ENCODE measurements around the gene SANBR. TPM values are rescaled to one million over a fixed set of nuclear protein-coding genes. Genes with fewer than 3 reads are reported as not detected.

The SANBR gene
- total and polyA plus RNA-seq, 2 of the 4 experiments (the other 2 are of a cell fraction), result 3.3 to 3.8 TPM

DNA sequence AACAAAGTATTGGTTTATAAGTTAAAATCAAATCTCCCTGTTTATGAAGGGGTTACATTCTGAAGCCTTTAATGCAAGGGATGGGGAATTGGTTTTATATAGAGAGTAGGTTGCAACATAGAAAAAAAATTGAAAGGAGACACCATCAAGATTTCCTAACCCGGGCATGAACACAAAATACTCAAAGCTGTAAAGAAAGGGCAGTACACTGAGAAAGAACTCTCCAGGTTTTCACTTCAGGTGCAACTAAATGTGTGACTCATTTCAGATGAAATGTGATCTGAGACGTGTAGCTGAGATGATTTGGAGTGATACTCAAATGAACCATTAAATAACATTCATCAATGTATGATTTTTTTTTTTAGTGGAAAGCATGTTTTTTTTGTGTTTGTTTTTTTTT lies 43.6 kb downstream of the SANBR start:
- Histone ChIP-seq H3K27ac (ENCODE audit: insufficient read depth, low read length) (no peak overlapping the region), H4K5ac (ENCODE audit: low read depth, low read length) (no peak overlapping the region), H3K79me1 (ENCODE audit: low read depth in 1 of 2, low read length in 2 of 2) (no peaks in the 10 kb centered on the region), H3K14ac (replicated peaks; ENCODE audit: low read depth, low read length) (no peak overlapping the region), H3K4me1 (ENCODE audit: control insufficient read depth, insufficient read depth, low read length) (no peaks in the 10 kb centered on the region), H3K27me3 (ENCODE audit: control insufficient read depth, insufficient read depth, low read length) (no peaks in the 10 kb centered on the region), H4K8ac (ENCODE audit: low read depth in 2 of 2, low read length in 2 of 2) (no peak overlapping the region), H3K56ac (ENCODE audit: extremely low read depth, insufficient read depth, low read length) (no peak overlapping the region), H2AFZ (replicated peaks; ENCODE audit: low read length, poor library complexity) (no peak overlapping the region), H3K18ac (ENCODE audit: low read depth, low read length) (no peak overlapping the region), H2BK20ac (ENCODE audit: low read depth, low read length) (no peak overlapping the region), H3K9me3 (ENCODE audit: control insufficient read depth, insufficient read depth, low read length) (no peaks in the 10 kb centered on the region), H4K20me1 (ENCODE audit: insufficient read depth, low read length) (no peaks in the 10 kb centered on the region), H3K4ac (ENCODE audit: low read depth, low read length) (no peak overlapping the region), H2BK15ac (ENCODE audit: low read depth, low read length) (no peak overlapping the region), H2BK120ac (ENCODE audit: low read depth, low read length) (no peak overlapping the region), H3K9me1 (ENCODE audit: insufficient read depth, low read length) (no peaks in the 10 kb centered on the region), H3K36me3 (ENCODE audit: control insufficient read depth, insufficient read depth, low read length) (peaks cover 7% of the 10 kb centered on the region; the same call in 1 of the 2 replicates), H3K4me3 (ENCODE audit: insufficient read depth, low read depth, low read length) (no peak overlapping the region), H3K4me2 (ENCODE audit: low read depth, low read length) (no peak overlapping the region), H2AK5ac (ENCODE audit: low read depth, low read length) (no peak overlapping the region), H4K91ac (ENCODE audit: insufficient read depth, low read depth, low read length) (no peak overlapping the region), H3K23ac (ENCODE audit: low read depth, low read length) (no peak overlapping the region), H3K9ac (ENCODE audit: low read depth, low read length) (no peak overlapping the region), H2AK9ac (replicated peaks; ENCODE audit: low read depth, low read length, poor library complexity) (no peak overlapping the region), H2BK5ac (ENCODE audit: low read depth, low read length, poor library complexity, severe bottlenecking) (no peak overlapping the region)
- in situ Hi-C loops (cut with MboI; ENCODE audit: low sequenced_read_pairs) (no loop called here), intact Hi-C loops (cut with micrococcal nuclease) (no loop called here), dilution Hi-C loops (cut with HindIII; ENCODE audit: low sequenced_read_pairs, unreplicated experiment) (no loop called here)
- BruUV-seq (replicated peaks), result no TSS peak
- CTCF ChIA-PET, result no interaction called here
- DNase-seq (no peak), ATAC-seq (ENCODE audit: low read depth) (no peak)
- POLR2A ChIA-PET (ENCODE audit: unreplicated experiment), result interaction anchor here (0.5 kb wide), 1 partner anchor 28 kb away, joined by 13 read pairs; no protein-coding TSS in a partner anchor
- TF ChIP-seq FOS (IDR thresholded peaks at IDR 0.05; ENCODE audit: low read depth, low read length) (no peak), MAZ (IDR thresholded peaks at IDR 0.05; ENCODE audit: borderline replicate concordance, low read depth, low read length) (no peak), RCOR1 (IDR thresholded peaks at IDR 0.05; ENCODE audit: insufficient replicate concordance, low read length) (no peak), NFE2L2 (IDR thresholded peaks at IDR 0.05; ENCODE audit: low read depth, low read length) (no peak), CEBPB (IDR thresholded peaks at IDR 0.05; ENCODE audit: low read depth, low read length) (no peak), POLR2A (IDR thresholded peaks at IDR 0.05; ENCODE audit: low read depth, low read length) (no peak)
- TF ChIP-seq, protein P1, sequence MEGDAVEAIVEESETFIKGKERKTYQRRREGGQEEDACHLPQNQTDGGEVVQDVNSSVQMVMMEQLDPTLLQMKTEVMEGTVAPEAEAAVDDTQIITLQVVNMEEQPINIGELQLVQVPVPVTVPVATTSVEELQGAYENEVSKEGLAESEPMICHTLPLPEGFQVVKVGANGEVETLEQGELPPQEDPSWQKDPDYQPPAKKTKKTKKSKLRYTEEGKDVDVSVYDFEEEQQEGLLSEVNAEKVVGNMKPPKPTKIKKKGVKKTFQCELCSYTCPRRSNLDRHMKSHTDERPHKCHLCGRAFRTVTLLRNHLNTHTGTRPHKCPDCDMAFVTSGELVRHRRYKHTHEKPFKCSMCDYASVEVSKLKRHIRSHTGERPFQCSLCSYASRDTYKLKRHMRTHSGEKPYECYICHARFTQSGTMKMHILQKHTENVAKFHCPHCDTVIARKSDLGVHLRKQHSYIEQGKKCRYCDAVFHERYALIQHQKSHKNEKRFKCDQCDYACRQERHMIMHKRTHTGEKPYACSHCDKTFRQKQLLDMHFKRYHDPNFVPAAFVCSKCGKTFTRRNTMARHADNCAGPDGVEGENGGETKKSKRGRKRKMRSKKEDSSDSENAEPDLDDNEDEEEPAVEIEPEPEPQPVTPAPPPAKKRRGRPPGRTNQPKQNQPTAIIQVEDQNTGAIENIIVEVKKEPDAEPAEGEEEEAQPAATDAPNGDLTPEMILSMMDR (conservative IDR thresholded peaks at IDR 0.05; ENCODE audit: low read depth, low read length), result no peak
- TF ChIP-seq, protein P2, sequence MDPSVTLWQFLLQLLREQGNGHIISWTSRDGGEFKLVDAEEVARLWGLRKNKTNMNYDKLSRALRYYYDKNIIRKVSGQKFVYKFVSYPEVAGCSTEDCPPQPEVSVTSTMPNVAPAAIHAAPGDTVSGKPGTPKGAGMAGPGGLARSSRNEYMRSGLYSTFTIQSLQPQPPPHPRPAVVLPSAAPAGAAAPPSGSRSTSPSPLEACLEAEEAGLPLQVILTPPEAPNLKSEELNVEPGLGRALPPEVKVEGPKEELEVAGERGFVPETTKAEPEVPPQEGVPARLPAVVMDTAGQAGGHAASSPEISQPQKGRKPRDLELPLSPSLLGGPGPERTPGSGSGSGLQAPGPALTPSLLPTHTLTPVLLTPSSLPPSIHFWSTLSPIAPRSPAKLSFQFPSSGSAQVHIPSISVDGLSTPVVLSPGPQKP (IDR thresholded peaks at IDR 0.05; ENCODE audit: borderline replicate concordance, low read depth, low read length), result no peak
- WGBS, 2 experiments (ENCODE audit: extremely low coverage in 2 of 2, insufficient read length in 1 of 2), result 100% methylated on average over 1 of the region's 2 CpGs; no CpG with 5 or more reads in 1 of the 2 experiments
